HepG2 (cell line): Measurements from ENCODE around the gene ARHGEF16.

ENCODE experiments used
- AGO1 ChIP-seq: fragments of 200-400 bp; formaldehyde crosslinking; IDR thresholded peaks from 2 replicates; pipeline ENCODE4 v1.6.1; 2017; ENCODE audit warnings: mild to moderate bottlenecking, low read depth, low read length, moderate library complexity; ENCODE audit not compliant: poor library complexity, severe bottlenecking
- FOXA1 ChIP-seq, 2 experiments: fragments of 450-650 bp in 1 of 2; sonication (generic) in 1 of 2; formaldehyde crosslinking in 1 of 2; IDR thresholded peaks; 2 replicates each; pipeline versions ENCODE4 v1.4.0 to v1.6.1; 2016 to 2020; ENCODE audit warnings: missing genetic modification reagents in 1 of 2
- SOX6 ChIP-seq, 2 experiments: fragments of 450-650 bp in 1 of 2; sonication (generic) in 1 of 2; formaldehyde crosslinking in 1 of 2; IDR thresholded peaks; 2 replicates each; pipeline versions ENCODE4 v1.4.0 to v1.6.1; 2017 to 2020; ENCODE audit warnings: antibody characterized with exemption in 1 of 2, mild to moderate bottlenecking in 1 of 2, missing genetic modification reagents in 1 of 2
- TBX2 ChIP-seq: sonication (generic); formaldehyde crosslinking; IDR thresholded peaks from 2 replicates; pipeline ENCODE4 v1.5.0; 2020; ENCODE audit warnings: missing genetic modification reagents, mild to moderate bottlenecking, borderline replicate concordance
- ZNF24 ChIP-seq: fragments of 450-650 bp; IDR thresholded peaks from 2 replicates; pipeline ENCODE4 v1.6.1; 2017; ENCODE audit warnings: antibody characterized with exemption, mild to moderate bottlenecking
- ZNF780A ChIP-seq: sonication (generic); formaldehyde crosslinking; IDR thresholded peaks from 2 replicates; pipeline ENCODE4 v1.8.0; 2022; ENCODE audit warnings: mild to moderate bottlenecking, missing genetic modification reagents, moderate library complexity
- TF ChIP-seq, protein P1 (sequence below): sonication (generic); formaldehyde crosslinking; IDR thresholded peaks from 2 replicates; pipeline ENCODE4 v1.5.0; 2020; ENCODE audit warnings: mild to moderate bottlenecking, missing genetic modification reagents, moderate library complexity
- TF ChIP-seq, protein P2 (sequence below): sonication (generic); formaldehyde crosslinking; IDR thresholded peaks from 2 replicates; pipeline ENCODE4 v1.4.0; 2020; ENCODE audit warnings: mild to moderate bottlenecking, missing genetic modification reagents

DNA sequence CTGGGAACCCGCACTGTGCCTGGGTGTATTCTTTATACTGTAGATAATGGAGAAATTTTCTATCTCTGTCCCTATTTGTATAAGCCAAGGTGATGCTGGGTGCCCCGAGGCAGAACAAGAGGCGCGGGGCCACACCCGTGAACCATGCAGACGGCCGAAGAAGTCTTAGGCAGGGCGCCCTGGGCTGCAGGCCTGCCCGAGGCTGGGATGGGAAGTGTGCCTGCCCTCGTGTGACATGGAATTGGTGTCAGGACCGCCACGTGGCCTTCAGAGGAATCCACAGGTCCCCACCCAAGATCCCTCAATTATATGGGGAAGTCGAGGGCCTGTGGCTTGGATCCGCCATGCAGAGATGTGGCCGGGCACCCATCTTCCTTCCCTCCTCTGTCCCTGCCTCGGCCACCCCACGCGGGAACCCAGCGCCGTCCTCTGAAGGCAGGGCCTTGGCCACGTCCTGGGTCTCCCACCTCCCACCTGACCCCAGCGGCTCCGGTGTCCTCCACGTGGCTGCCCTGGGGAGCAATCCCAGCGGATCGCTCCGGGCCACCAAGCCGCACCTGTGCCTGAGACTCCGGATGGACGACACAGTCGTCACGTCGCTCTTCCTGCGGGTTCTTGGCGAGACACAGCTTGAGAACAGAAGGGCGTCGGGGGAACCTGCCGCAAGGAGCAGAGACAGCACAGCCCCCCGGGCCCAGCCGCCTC is 19.9 kb upstream of the ARHGEF16 start:
- TF ChIP-seq, protein P1, sequence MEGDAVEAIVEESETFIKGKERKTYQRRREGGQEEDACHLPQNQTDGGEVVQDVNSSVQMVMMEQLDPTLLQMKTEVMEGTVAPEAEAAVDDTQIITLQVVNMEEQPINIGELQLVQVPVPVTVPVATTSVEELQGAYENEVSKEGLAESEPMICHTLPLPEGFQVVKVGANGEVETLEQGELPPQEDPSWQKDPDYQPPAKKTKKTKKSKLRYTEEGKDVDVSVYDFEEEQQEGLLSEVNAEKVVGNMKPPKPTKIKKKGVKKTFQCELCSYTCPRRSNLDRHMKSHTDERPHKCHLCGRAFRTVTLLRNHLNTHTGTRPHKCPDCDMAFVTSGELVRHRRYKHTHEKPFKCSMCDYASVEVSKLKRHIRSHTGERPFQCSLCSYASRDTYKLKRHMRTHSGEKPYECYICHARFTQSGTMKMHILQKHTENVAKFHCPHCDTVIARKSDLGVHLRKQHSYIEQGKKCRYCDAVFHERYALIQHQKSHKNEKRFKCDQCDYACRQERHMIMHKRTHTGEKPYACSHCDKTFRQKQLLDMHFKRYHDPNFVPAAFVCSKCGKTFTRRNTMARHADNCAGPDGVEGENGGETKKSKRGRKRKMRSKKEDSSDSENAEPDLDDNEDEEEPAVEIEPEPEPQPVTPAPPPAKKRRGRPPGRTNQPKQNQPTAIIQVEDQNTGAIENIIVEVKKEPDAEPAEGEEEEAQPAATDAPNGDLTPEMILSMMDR, result no peak
- TF ChIP-seq ZNF780A (no peak), AGO1 (no peak), SOX6 (IDR thresholded peaks at IDR 0.05) (no peak), SOX6 (CRISPR knock-in tag; IDR thresholded peaks at IDR 0.05) (no peak), FOXA1 (IDR thresholded peaks at IDR 0.05) (no peak), FOXA1 (CRISPR knock-in tag; IDR thresholded peaks at IDR 0.05) (no peak), ZNF24 (no peak), TBX2 (CRISPR knock-in tag) (no peak)
- TF ChIP-seq, protein P2, sequence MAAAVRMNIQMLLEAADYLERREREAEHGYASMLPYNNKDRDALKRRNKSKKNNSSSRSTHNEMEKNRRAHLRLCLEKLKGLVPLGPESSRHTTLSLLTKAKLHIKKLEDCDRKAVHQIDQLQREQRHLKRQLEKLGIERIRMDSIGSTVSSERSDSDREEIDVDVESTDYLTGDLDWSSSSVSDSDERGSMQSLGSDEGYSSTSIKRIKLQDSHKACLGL (CRISPR knock-in tag), result no peak
